Ascending aorta (tissue), 2 donors: ENCODE results near the gene COLEC11. TPM values are rescaled to one million over a fixed set of nuclear protein-coding genes. Genes with fewer than 3 reads are reported as not detected.

ENCODE experiments used
- DNase-seq, 2 donors: peaks; one replicate each; pipeline ENCODE4 v3.0.0-alpha.2; 2019; ENCODE audit warnings: low spot score in 2 of 2
- H3K27ac ChIP-seq, 2 donors: fragments of 200-600 bp; sonication (generic); one replicate each; pipeline ENCODE4 v1.5.1; 2016 to 2017; ENCODE audit warnings: mild to moderate bottlenecking in 1 of 2
- H3K27me3 ChIP-seq: fragments of 200-600 bp; sonication (generic); one replicate; pipeline ENCODE4 v1.5.1; 2017
- H3K36me3 ChIP-seq, 2 donors: fragments of 200-600 bp; sonication (generic); one replicate each; pipeline ENCODE4 v1.5.1; 2016
- H3K4me1 ChIP-seq, 2 donors: fragments of 200-600 bp; sonication (generic); one replicate each; pipeline ENCODE4 v1.5.1; 2016 to 2017; ENCODE audit warnings: mild to moderate bottlenecking in 1 of 2
- H3K4me3 ChIP-seq, 2 donors: fragments of 200-600 bp; sonication (generic); one replicate each; pipeline ENCODE4 v1.5.1; 2016 to 2017; ENCODE audit warnings: mild to moderate bottlenecking in 1 of 2
- H3K9me3 ChIP-seq, 2 donors: fragments of 200-600 bp; sonication (generic); one replicate each; pipeline ENCODE4 v1.5.1; 2016
- CTCF ChIP-seq, 3 experiments: fragments of 200-600 bp in 2 of 3; fragments of 450-650 bp in 1 of 3; sonication (generic) in 2 of 3; IDR thresholded peaks; one replicate each; pipeline ENCODE4 v1.5.1; 2016 to 2019; ENCODE audit warnings: antibody characterized with exemption in 3 of 3, mild to moderate bottlenecking in 1 of 3, moderate library complexity in 1 of 3
- intact Hi-C: fragments of 100-400 bp; cut with DNase I; formaldehyde crosslinking; loops from one replicate; pipeline ENCODE4 v1.15.1; 2023
- total RNA-seq: library from RNA; depleted of rRNA; stranded (reverse); fragments of >200 nt; gene quantifications from one replicate; pipeline ENCODE4 v1.1.0, GENCODE V29; 2016

Gene COLEC11
- total RNA-seq, 1 donor from 2014 or later: 0.75 TPM

- no peaks in the 10 kb centered on the region for H3K9me3 ChIP-seq
- H3K27ac ChIP-seq: no peak overlapping the region
- no peak for TF ChIP-seq CTCF (IDR thresholded peaks at IDR 0.05)
- no peaks in the 10 kb centered on the region for H3K4me1 ChIP-seq
- intact Hi-C loops: no loop called here
- peak in 1 of 2 donors; percentile 24 for DNase-seq
- H3K27me3 ChIP-seq: no peaks in the 10 kb centered on the region
- H3K4me3 ChIP-seq: no peak overlapping the region
- no peaks in the 10 kb centered on the region for H3K36me3 ChIP-seq
Measured at GRCh38 chr2:3636586-3637310, 41.8 kb downstream of the COLEC11 start.

- H3K4me3 ChIP-seq: no peak overlapping the region
- no peaks in the 10 kb centered on the region for H3K27me3 ChIP-seq
- no peaks in the 10 kb centered on the region for H3K36me3 ChIP-seq
- no peaks in the 10 kb centered on the region for H3K4me1 ChIP-seq
- intact Hi-C loops: no loop called here
- H3K9me3 ChIP-seq: no peaks in the 10 kb centered on the region
- TF ChIP-seq CTCF (IDR thresholded peaks at IDR 0.05): no peak
- DNase-seq: peak in 1 of 2 donors; percentile 44
- no peak overlapping the region for H3K27ac ChIP-seq
Measured at GRCh38 chr2:3637311-3637675, 42.4 kb downstream of the COLEC11 start.

GRCh38 chr2:3637692-3638455 is 43.0 kb downstream of the COLEC11 start:
- H3K4me1 ChIP-seq: no peaks in the 10 kb centered on the region
- H3K27ac ChIP-seq: no peak overlapping the region
- H3K36me3 ChIP-seq: no peaks in the 10 kb centered on the region
- intact Hi-C loops: no loop called here
- H3K9me3 ChIP-seq: no peaks in the 10 kb centered on the region
- TF ChIP-seq CTCF (IDR thresholded peaks at IDR 0.05): no peak
- no peaks in the 10 kb centered on the region for H3K27me3 ChIP-seq
- no peak overlapping the region for H3K4me3 ChIP-seq
- DNase-seq: peak in 1 of 2 donors; percentile 34

GRCh38 chr2:3638456-3638810 is 43.5 kb downstream of the COLEC11 start:
- Histone ChIP-seq H3K36me3 (no peaks in the 10 kb centered on the region), H3K27me3 (no peaks in the 10 kb centered on the region), H3K27ac (no peak overlapping the region), H3K4me3 (no peak overlapping the region), H3K9me3 (no peaks in the 10 kb centered on the region), H3K4me1 (no peaks in the 10 kb centered on the region)
- no peak for TF ChIP-seq CTCF (IDR thresholded peaks at IDR 0.05)
- DNase-seq: peak in 1 of 2 donors; percentile 19
- intact Hi-C loops: no loop called here

- DNase-seq: peak in 1 of 2 donors; percentile 49
- intact Hi-C loops: no loop called here
Measured at GRCh38 chr2:3639015-3639630, 44.2 kb downstream of the COLEC11 start.

More at GRCh38 chr2:3639015-3639630, 44.2 kb downstream of the COLEC11 start:
- no peak overlapping the region for H3K27ac ChIP-seq
- no peaks in the 10 kb centered on the region for H3K9me3 ChIP-seq
- H3K4me3 ChIP-seq: no peak overlapping the region
- no peaks in the 10 kb centered on the region for H3K4me1 ChIP-seq
- no peak for TF ChIP-seq CTCF (IDR thresholded peaks at IDR 0.05)
- no peaks in the 10 kb centered on the region for H3K27me3 ChIP-seq
- H3K36me3 ChIP-seq: no peaks in the 10 kb centered on the region
